Measurements from ENCODE around the gene OR1N2. TPM values are rescaled to one million over a fixed set of nuclear protein-coding genes. Genes with fewer than 3 reads are reported as not detected.
"Not testable (repeated sequence)": the region's sequence is repeated elsewhere in the genome, so short reads cannot be mapped to it uniquely, and the experiment has no call there.

OR1N2 gene
- total and polyA plus RNA-seq, 5 donors, result not detected

DNA sequence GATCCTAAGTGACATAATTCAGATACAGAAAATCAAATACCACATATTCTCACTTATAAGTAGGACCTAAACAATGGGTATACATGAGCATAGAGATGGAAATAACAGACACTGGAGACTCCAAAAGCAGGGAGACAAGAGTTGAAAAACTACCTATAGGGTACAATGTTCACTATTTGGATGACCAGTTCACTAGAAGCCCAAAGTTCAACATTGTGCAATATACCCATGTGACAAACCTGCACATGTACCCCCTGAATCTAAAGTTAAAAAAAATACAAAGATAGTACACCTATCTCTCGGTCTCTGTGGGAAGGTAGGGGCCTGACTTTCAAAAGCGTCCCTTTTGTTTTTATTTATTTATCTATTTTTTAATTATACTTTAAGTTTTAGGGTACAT is 14.2 kb upstream of the OR1N2 start:
- intact Hi-C loops (cut with DNase I), result no loop called here
- H3K27me3 ChIP-seq (ENCODE audit: control insufficient read depth, insufficient read depth), result no peaks in the 10 kb centered on the region
- no peak overlapping the region for H3K4me3 ChIP-seq (ENCODE audit: low read length)
- WGBS, result 60% methylated on average over 2 of the region's 2 CpGs
- ATAC-seq (no peak), DNase-seq (no peak)
- no peaks in the 10 kb centered on the region for H3K9me3 ChIP-seq (ENCODE audit: control insufficient read depth, low read length)
- no peak overlapping the region for H3K27ac ChIP-seq (ENCODE audit: low read length)
- H3K4me1 ChIP-seq (ENCODE audit: control insufficient read depth, insufficient read depth, low read length), result no peaks in the 10 kb centered on the region

DNA sequence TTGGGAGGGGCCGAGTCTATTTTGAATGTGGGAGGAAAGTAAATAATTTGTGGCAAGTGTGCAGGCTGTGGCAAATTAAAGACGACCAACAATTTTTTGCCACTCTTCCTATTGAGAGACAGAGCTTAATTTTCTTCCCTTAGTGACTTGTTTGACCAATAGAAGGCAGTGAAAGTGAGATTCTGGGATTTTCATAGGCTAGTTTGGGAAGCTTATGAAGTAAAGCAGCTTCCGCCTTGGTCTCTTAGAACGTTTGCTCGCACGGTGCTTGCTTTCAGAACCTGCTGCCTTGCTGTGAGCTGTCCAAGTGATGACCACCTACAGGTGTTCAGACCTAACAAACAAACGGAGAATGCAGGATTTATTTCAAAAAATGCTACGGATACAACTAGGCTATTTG is 6.7 kb upstream of the OR1N2 start:
- no peak for DNase-seq
- peaks cover 3% of the 10 kb centered on the region for H3K9me3 ChIP-seq (ENCODE audit: control insufficient read depth, low read length)
- H3K27me3 ChIP-seq (ENCODE audit: control insufficient read depth, insufficient read depth), result no peaks in the 10 kb centered on the region
- intact Hi-C loops (cut with DNase I), result no loop called here
- WGBS, result 60% methylated on average over 8 of the region's 8 CpGs
- no peak overlapping the region for H3K4me3 ChIP-seq (ENCODE audit: low read length)
- no peak for ATAC-seq
- H3K4me1 ChIP-seq (ENCODE audit: control insufficient read depth, insufficient read depth, low read length), result no peaks in the 10 kb centered on the region
- H3K27ac ChIP-seq (ENCODE audit: low read length), result no peak overlapping the region

DNA sequence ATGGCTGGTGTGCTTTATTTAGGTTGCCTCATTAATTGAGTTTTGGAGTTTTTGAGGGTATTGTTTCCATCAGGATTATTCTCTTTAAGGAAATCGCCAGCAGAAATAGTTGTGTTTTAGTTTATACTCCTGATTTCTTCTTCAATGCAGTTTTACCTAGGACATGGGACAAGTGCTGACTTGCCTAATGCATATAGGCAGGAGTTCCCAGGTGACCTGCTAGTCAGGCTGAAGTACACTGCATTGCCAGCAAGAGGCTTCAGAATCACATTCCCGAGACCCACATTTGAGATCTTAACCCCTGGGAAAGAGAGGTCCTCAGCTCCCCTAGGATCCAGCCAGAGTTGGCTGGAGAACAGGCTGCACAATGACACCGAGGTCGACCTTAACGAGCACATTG is 1.5 kb upstream of the OR1N2 start:
- Histone ChIP-seq H3K4me1 (ENCODE audit: control insufficient read depth, insufficient read depth, low read length) (no peaks in the 10 kb centered on the region), H3K9me3 (ENCODE audit: control insufficient read depth, low read length) (peaks cover 3% of the 10 kb centered on the region), H3K27me3 (ENCODE audit: control insufficient read depth, insufficient read depth) (no peaks in the 10 kb centered on the region), H3K27ac (ENCODE audit: low read length) (no peak overlapping the region), H3K4me3 (ENCODE audit: low read length) (no peak overlapping the region)
- 78% methylated on average over 5 of the region's 5 CpGs for WGBS
- intact Hi-C loops (cut with DNase I), result no loop called here
- no peak for DNase-seq
- no peak for ATAC-seq

DNA sequence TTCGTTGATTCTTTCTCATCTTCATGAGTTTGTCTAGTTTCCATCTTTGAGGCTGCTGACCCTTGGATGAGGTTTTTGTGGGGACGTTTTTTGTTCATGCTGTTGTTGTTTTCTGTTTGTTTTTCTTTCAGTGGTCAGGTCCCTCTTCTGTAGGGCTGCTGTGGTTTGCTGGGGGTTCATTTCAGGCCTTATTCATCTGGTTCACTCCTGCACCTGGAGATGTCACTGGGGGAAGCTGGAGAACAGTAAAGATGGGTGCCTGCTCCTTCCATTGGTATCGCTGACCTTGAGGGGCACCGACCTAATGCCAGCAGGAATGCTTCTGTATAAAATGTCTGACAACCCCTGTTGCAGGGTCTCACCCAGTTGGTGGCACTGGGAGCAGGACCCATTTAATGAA is 8.5 kb downstream of the OR1N2 start:
- 79% methylated on average over 4 of the region's 4 CpGs for WGBS
- no peak for DNase-seq
- Histone ChIP-seq H3K9me3 (ENCODE audit: control insufficient read depth, low read length) (no peaks in the 10 kb centered on the region), H3K4me1 (ENCODE audit: control insufficient read depth, insufficient read depth, low read length) (no peaks in the 10 kb centered on the region), H3K4me3 (ENCODE audit: low read length) (no peak overlapping the region), H3K27me3 (ENCODE audit: control insufficient read depth, insufficient read depth) (no peaks in the 10 kb centered on the region), H3K27ac (ENCODE audit: low read length) (no peak overlapping the region)
- no peak for ATAC-seq
- intact Hi-C loops (cut with DNase I), result no loop called here

DNA sequence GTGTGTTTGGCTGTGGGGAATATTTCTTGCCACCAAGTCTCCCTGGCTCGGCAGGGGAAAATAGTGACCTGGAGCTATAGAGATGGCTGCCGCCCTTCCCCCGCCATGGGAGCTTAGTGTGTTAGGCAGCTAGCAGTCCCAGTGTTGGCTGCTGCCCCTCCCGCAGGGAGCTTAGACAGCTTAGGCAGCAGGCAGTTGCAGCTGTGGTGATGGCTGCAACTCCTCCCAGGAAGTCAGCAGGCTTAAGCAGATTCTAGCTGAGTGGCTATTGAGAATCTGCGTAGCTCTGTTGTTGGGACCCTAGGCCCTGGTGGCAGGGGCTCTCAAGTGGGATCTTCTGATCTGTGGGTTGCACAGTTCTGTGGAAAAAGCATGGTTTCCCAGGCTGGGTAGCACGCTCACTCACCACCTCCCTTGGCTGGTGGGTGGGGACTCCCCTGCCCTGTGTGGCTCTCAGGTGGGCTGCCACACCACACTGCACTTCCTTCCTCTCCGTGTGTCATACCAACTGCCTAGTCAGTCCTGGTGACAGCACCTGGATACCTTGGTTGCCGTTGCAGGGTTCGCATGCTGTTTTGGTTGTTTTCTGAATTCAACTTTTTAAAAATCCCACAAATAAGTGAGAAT is 9.3 kb downstream of the OR1N2 start:
- H3K4me3 ChIP-seq (ENCODE audit: low read length), result no peak overlapping the region
- 42% methylated on average over 9 of the region's 9 CpGs for WGBS
- no peaks in the 10 kb centered on the region for H3K4me1 ChIP-seq (ENCODE audit: control insufficient read depth, insufficient read depth, low read length)
- H3K27me3 ChIP-seq (ENCODE audit: control insufficient read depth, insufficient read depth), result no peaks in the 10 kb centered on the region
- no peaks in the 10 kb centered on the region for H3K9me3 ChIP-seq (ENCODE audit: control insufficient read depth, low read length)
- peak in 1 of 3 donors; percentile 4 for DNase-seq
- intact Hi-C loops (cut with DNase I), result no loop called here
- ATAC-seq, result no peak
- H3K27ac ChIP-seq (ENCODE audit: low read length), result no peak overlapping the region

DNA sequence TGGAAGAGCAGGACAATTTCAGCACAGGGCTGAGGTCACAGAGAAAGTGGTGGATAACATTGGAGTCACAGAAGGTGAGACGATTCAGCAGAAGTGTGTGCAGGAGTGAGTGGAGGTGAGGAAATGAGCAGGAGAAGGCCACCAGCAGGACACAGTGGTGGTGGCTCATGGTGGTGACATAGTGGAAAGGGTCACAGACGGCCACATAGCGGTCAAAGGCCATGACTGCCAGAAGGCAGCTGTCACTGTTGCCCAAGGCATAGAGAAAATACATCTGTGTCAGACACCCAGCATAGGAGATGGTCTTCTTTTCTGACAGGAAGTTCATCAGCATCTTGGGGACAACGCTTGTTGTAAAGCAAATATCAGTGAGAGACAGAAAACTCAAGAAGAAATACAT is 15.0 kb downstream of the OR1N2 start:
- Histone ChIP-seq H3K27me3 (ENCODE audit: control insufficient read depth, insufficient read depth) (no peaks in the 10 kb centered on the region), H3K4me1 (ENCODE audit: control insufficient read depth, insufficient read depth, low read length) (no peaks in the 10 kb centered on the region), H3K4me3 (ENCODE audit: low read length) (no peak overlapping the region), H3K9me3 (ENCODE audit: control insufficient read depth, low read length) (no peaks in the 10 kb centered on the region), H3K27ac (ENCODE audit: low read length) (no peak overlapping the region)
- WGBS, result 86% methylated on average over 4 of the region's 4 CpGs
- intact Hi-C loops (cut with DNase I), result no loop called here
- no peak for DNase-seq
- no peak for ATAC-seq

DNA sequence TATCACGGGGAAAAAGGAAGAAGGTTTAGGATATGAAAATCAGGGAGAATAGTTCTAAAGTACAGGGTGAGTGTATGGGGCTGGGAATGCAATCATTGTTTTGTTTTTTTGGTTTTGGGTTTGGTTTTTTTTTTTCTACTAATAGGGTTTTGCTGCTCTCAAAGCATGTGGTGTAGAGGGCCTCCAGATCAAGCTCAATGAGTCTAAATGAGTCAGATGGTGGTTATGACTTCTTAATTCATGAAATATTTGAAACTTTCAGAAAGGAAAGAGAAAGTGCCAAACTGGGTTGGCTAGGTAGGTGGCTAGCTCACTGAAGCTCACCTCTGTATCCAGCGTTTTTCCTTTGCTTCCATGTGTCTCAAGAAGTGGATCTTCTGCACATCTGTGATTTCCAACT is 19.5 kb downstream of the OR1N2 start:
- Histone ChIP-seq H3K27ac (ENCODE audit: low read length) (no peak overlapping the region), H3K9me3 (ENCODE audit: control insufficient read depth, low read length) (no peaks in the 10 kb centered on the region), H3K4me1 (ENCODE audit: control insufficient read depth, insufficient read depth, low read length) (no peaks in the 10 kb centered on the region), H3K27me3 (ENCODE audit: control insufficient read depth, insufficient read depth) (no peaks in the 10 kb centered on the region), H3K4me3 (ENCODE audit: low read length) (no peak overlapping the region)
- DNase-seq, result no peak
- intact Hi-C loops (cut with DNase I), result no loop called here
- no peak for ATAC-seq
- 73% methylated on average over 2 of the region's 2 CpGs for WGBS

DNA sequence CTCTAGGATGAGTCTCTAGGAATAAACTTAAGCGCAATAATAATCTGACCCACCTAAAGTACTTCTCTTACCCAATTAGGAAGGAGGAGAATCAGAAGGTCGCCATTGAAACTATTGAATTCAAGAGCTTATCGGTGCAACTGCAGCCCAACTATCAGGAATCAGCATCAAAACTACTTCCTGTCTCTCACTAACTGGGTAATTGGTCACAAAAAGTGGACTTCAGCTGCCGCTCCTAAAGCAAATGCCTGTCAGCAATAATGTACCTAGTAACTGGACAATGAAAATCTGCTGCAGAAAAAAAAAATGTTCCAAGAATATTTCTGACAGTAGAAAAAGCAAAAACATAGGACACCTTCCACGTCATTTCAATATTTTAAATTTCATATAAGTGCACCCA is 27.0 kb downstream of the OR1N2 start:
- DNase-seq (no peak), ATAC-seq (no peak)
- Histone ChIP-seq H3K27ac (ENCODE audit: low read length) (no peak overlapping the region), H3K4me3 (ENCODE audit: low read length) (no peak overlapping the region), H3K27me3 (ENCODE audit: control insufficient read depth, insufficient read depth) (no peaks in the 10 kb centered on the region), H3K9me3 (ENCODE audit: control insufficient read depth, low read length) (no peaks in the 10 kb centered on the region), H3K4me1 (ENCODE audit: control insufficient read depth, insufficient read depth, low read length) (no peaks in the 10 kb centered on the region)
- intact Hi-C loops (cut with DNase I), result no loop called here
- WGBS, result 59% methylated on average over 5 of the region's 5 CpGs

DNA sequence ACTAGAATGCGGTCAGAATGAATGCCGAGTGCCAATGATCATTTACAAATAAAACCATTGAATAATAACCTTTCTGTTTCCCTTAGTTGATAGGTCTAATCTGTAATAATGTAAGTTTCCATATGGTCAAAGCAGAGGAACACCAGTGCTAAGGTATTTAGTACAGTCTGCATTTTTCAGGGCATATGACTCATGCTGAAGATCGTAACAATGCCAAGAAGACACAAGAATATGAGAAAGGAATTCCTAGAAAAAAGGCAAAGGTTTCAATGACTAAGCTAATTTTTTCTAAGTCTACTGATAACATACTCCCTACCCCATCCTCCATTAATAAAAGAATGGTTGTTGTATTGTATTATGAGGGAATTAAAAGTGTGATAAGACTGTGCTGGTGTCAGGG is 27.4 kb downstream of the OR1N2 start:
- intact Hi-C loops (cut with DNase I), result no loop called here
- Histone ChIP-seq H3K9me3 (ENCODE audit: control insufficient read depth, low read length) (no peaks in the 10 kb centered on the region), H3K4me1 (ENCODE audit: control insufficient read depth, insufficient read depth, low read length) (no peaks in the 10 kb centered on the region), H3K27ac (ENCODE audit: low read length) (no peak overlapping the region), H3K4me3 (ENCODE audit: low read length) (no peak overlapping the region), H3K27me3 (ENCODE audit: control insufficient read depth, insufficient read depth) (no peaks in the 10 kb centered on the region)
- 75% methylated on average over 3 of the region's 3 CpGs for WGBS
- DNase-seq (no peak), ATAC-seq (no peak)

DNA sequence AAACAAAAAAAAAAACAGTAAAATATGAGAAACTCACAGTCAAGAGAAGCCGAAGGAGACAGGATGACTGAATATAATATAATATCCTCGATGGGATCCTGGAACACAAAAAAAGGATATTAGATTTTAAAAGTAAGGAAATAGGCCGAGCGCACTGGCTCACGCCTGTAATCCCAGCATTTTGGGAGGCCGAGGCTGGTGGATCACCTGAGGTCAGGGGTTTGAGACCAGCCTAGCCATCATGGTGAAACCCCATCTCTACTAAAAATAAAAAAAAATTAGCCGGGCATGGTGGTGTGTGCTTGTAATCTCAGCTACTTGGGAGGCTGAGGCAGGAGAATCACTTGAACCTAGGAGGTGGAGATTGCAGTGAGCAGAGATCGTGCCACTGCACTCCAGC is 30.4 kb downstream of the OR1N2 start, which contains the start of gene OR1L8:
Gene OR1L8 (minus strand): TSS at position 101 of the 400 bp plus-strand sequence. CDS start 14,907 bp downstream, outside the sequence.
- DNase-seq; H3K27me3 ChIP-seq (ENCODE audit: control insufficient read depth, insufficient read depth); H3K27ac ChIP-seq (ENCODE audit: low read length); H3K4me1 ChIP-seq (ENCODE audit: control insufficient read depth, insufficient read depth, low read length); H3K9me3 ChIP-seq (ENCODE audit: control insufficient read depth, low read length); H3K4me3 ChIP-seq (ENCODE audit: low read length); ATAC-seq; intact Hi-C loops (cut with DNase I): not testable (repeated sequence)
- WGBS, result 85% methylated on average over 8 of the region's 8 CpGs

Data from right cardiac atrium (tissue), 5 donors.